ENCODE measurements around the gene XXYLT1.

- TF ChIP-seq CTCF (IDR thresholded peaks at IDR 0.05) (no peak), CREB1 (CRISPR knock-in tag; IDR thresholded peaks at IDR 0.05) (no peak), ZNF121 (CRISPR knock-in tag; IDR thresholded peaks at IDR 0.05) (no peak), E2F5 (CRISPR knock-in tag; IDR thresholded peaks at IDR 0.05) (no peak), ZBTB43 (CRISPR knock-in tag; IDR thresholded peaks at IDR 0.05) (no peak), MYBL2 (CRISPR knock-in tag; IDR thresholded peaks at IDR 0.05) (no peak), USF2 (CRISPR knock-in tag; IDR thresholded peaks at IDR 0.05) (no peak), ARID4B (CRISPR knock-in tag; IDR thresholded peaks at IDR 0.05; ENCODE audit: borderline replicate concordance) (no peak)
These were observed 205.1 kb downstream of the XXYLT1 start for GRCh38 chr3:195065864-195066185.

All from WTC11 (cell line).